GM21576 (cell line): Measurements from ENCODE around the gene MBD4.
"Not testable (repeated sequence)": the region's sequence is repeated elsewhere in the genome, so short reads cannot be mapped to it uniquely, and the experiment has no call there.

Experiments
- ATAC-seq: cut with Tn5 transposase; IDR thresholded peaks from one replicate; pipeline ENCODE4 v1.9.1; 2021; ENCODE audit warnings: mild to moderate bottlenecking, moderate library complexity; ENCODE audit not compliant: unreplicated experiment

Gene MBD4

DNA sequence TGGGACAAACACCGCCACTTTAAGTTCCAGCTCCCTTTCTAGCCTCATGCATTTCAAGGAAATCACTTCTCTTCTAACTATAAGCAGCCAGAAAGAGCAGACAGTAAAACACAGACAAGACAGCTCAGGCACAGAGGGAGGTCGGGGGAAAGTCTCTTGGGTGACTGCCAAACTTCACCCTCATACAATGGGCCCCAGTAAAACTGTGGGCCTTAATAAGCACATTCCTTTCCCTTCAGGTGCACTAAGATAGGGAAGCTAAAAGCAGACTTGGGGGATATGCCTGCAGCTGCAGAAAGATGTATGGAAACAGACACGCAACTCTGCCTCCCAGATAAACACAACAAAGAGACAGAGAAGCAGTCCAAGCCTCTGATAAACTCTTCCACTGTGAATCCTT, 26.5 kb downstream of the MBD4 start:
- not testable (repeated sequence) for ATAC-seq

DNA sequence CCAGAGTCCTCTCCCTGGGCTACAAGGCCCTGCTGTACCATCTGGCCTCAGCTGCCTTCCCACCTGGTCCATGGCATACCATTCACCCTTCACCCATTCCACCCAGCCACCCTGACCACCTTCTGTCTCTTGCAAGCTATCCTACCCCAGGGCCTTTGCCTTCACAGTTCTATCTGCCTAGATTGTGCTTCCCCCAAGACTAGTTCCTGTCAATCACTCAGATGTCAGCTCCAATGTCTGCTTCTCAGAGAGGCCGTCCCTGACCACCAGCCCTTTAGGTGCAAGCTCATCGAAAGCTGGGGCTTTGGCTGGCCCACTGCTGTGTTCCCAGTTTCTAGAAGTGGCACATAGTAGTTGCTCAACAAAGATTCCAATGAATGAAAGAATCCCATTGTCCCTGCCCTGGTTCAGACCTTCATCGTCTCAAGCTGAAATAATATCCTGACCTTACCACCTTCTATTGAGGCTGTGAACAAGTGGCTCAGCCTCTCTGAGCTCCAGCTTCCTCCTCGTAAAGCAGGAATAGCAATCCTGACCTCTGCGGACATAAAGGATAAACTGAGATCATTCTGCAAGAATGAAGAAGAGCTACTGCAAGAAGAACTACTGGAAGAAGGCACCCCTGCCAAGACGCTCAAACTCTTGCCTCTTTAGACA, 27.1 kb downstream of the MBD4 start:
- no peak for ATAC-seq

DNA sequence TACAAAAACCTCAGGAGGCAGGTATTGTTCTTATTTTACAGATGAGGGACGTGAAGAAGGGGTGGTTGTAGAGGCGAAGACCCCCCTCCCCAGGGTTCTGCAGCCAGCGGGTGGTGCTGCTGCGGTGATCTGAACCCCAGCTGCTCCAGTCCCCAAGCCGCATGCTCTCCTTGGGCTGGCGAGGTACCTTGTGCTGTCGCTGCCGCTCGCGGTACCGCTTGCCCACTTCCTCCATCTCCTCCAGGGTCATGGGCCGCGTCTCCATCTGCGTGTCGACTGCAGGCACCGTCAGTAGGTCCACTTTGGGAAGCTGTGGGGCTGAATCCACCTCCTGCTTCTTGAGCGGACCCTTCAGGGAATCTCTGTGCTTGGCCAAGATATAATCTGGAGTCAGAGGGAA, 28.8 kb downstream of the MBD4 start:
- no peak for ATAC-seq

DNA sequence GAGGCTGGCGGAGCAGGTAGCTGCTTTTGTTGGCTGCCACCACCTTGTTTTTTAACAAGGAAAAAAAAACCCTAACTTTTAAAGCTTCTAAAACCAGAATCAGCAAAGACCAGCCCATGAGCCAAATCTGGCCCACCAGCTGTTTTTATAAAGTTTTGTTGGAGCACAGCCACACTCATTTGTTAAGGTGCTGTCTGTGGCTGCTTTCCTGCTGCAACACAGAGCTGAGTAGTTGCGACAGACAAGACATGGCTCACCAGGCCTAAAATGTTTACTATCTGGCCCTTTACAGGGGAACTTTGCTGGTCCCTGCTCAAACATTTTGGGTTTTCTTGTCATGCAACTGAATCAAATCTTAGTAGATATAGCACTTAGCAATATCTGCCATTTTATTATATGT, 30.2 kb downstream of the MBD4 start:
- ATAC-seq = no peak

DNA sequence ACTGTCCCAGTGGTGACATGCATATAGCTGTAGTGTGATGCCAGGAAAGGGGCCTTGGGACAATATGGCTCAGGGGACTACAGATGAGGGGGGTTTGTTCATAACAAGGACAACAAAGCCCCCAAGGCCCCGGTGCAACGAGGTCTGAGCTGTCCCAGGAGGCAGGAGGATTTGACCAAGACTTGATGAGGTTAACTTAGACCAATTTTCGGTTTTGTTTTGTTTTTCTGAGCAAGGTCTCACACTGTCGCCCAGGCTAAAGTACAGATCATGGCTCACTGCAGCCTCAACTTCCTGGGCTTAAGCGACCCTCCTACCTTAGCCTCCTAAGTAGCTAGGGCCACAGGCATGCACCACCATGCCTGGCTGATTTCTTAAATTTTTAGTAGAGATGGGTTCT, 35.1 kb downstream of the MBD4 start:
- no peak for ATAC-seq

DNA sequence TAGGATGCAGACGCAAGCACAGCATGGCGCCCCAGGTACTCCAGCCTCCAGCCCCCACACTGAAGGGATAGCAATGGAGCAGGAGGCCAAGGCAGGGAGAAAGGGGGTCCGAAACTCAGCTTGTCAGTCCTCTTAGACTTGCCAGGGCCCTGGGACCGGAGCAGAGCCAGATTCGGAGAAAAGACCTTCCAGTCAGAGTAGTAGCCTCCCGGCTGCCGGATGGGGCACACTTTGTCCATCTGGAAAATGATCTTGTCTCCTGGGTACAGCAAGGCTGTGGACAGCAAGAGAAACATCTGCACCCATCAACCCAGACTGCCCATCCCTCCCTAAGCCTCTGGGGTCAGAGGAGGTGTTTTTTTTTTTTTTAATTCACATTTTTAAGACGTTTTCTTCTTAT, 35.6 kb downstream of the MBD4 start:
- ATAC-seq = no peak

DNA sequence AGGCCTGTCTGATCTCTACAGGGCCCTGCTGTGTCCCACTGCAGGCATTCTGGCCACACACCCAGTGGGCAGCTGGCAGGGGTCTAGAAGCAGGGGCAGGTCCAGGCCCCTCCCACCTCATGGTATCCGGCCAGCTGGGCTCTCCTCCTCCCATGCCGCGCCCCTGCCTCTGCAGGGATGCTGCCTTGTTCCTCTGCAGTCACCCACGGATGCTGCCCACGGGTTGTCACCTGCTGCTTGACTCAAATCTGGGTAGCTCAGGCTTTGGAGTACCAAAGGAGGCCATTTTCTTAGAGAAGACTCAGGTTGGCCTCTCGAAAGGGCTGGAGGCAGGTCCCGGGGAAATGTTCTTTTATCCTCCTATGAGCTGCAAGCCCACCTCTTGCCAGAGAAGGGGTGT, 36.3 kb downstream of the MBD4 start:
- no peak for ATAC-seq

DNA sequence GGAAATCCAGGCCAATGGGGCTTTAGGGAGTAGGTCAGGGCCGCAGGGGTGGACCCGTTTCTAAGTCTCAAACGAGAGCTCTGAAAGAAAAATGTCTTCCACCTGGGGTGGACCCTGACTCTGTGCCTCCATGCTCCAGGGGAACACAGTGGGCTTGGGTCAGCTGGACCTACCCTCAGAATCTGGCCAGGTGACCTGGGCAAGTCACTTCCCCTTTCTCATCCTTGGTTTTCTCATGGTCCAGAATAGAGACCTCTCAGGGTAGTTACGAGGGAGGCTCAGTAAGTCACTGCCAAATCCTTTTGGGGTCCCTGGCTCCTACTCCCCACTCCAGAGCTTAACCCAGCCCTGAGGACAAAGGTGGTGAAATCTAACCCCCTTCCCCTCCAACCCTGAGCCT, 37.1 kb downstream of the MBD4 start:
- ATAC-seq = no peak

DNA sequence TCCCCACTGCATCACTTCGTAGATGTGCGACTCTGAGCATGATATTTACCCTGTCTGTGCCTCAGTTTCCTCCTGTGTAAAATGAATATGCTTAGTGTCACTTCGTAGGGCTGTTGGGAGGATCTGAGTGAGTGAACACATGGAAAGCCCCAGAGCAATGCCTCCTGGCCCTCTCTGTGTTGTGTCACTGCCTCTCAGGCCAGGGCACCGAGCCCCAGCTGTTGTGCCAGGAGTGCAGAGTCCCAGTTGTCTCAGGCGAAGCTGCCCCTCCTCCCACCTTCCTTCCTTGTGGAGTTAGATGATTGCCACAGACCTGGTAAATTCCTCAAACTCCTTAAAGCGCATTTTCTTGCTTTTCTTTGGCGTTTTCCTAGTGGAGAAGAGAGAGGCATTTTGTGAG, 37.5 kb downstream of the MBD4 start:
- ATAC-seq = no peak

DNA sequence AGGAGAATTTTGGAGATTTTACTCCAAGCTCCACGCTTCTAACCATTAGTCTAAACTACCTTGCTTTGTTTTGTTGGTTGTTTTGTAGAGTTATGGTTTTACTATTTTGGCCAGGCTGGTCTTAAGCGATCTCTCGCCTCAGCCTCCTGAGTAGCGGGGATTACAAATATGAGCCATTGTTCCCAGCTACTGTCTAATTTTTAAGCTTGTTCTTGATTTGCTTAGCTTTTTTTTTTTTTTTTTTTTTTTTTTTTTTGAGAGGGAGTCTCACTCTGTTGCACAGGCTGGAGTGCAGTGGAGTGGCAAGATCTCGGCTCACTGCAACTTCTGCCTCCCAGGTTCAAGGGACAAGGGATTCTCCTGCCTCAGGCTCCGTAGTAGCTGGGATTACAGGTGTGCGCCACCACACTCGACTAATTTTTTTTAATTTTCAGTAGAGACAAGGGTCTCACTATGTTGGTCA, 39.8 kb downstream of the MBD4 start:
- ATAC-seq = peak; percentile 7

DNA sequence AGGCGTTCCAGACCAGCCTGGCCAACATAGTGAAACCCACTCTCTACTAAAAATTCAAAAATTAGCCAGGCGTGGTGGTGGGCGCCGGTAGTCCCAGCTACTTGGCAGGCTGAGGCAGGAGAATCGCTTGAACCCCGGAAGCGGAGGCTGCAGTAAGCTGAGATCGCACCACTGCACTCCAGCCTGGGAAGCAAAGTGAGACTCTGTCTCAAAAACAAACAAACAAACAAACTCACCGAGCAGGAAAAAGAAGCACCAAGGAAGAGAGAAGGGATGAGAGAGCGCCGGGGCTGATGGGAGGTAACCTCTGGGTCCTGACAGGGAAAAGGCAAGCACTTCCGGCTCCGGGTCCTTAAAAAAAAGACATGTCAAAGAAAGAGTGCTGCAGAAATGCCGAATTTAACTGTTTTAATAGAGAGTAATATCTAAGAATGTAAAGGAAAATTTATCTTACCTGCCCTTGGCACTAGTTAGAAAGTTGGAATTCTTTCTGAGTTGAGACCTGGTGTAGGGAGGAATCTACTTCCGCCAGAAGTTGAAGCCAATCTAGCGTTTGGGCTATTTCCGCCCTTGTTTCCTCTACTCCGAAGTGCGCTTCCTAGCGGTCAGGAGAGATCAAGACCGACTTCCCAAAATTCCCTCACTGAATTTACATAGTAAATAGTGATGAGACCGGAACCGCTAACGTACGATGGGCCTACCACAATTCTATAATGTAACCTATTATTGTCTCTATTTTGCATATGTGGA, 40.4 kb downstream of the MBD4 start:
- peak; percentile 81 for ATAC-seq

DNA sequence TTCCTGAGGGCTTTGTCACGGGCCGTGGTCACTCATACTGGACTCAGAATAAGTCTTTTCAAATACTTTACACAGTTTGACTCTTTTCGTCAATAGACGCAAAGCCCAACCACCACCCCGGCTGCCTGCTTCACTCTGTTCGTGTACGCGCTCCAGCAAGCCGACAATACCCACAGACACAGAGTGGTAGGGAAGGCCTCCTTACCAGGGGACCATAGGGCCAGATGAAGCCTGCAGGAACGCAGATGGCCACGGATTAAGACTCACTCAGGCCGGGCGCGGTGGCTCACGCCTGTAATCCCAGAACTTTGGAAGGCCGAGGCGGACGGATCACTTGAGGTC, 41.0 kb downstream of the MBD4 start:
- no peak for ATAC-seq

DNA sequence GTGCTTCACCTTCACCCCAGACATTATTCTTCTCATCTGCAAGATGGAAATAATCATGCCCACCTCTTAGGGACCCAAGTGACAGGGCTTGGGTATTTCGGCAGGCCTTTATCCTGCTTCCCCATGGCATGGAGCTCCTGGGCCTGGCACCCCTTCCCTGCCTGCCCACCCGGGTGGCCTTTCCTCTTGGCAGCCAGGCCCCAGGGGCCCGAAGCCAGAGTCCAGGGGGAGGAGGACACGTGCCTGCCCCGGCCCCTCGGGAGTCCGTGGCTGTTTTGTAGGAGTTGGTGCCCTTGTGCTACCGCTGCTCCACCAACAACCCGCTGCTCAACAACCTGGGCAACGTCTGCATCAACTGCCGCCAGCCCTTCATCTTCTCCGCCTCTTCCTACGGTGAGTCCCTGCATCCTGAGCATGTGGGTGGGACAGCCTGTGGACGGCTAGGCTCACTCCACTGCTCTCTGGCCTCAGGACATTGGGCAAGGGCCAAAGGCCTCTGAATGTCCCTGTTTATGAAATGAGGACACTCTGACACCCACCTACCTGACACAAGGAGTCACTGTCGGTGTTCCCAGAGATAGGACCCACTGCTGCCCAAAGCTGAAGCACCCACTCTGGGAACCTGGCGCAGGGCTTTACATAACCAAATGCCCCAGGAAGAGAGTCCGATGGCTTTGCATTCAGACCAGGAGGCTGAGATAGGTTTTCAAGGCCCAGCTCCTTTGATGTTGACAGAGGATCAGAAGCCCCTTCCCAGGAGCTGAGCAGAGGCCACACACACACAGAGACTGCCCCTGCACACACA, 45.8 kb downstream of the MBD4 start:
- not testable (repeated sequence) for ATAC-seq

DNA sequence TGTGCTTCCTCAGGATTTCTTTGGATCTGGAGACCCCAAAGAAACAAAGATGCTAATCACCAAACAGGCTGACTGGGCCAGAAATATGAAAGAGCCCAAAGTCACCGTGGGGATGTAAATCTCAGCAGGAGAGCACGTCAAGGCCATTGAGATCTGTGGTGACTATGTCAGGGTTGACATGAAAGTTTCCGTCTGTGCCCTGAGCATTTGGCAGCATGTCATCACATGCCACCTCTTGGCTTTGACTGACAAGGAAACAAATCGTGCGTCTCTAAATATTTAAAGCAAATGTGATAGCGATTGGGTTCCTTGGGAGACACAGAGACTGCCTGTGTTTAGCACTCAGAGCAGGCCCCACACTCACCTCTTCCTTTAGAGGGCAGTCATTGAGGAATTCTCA, 46.5 kb downstream of the MBD4 start:
- ATAC-seq = no peak

DNA sequence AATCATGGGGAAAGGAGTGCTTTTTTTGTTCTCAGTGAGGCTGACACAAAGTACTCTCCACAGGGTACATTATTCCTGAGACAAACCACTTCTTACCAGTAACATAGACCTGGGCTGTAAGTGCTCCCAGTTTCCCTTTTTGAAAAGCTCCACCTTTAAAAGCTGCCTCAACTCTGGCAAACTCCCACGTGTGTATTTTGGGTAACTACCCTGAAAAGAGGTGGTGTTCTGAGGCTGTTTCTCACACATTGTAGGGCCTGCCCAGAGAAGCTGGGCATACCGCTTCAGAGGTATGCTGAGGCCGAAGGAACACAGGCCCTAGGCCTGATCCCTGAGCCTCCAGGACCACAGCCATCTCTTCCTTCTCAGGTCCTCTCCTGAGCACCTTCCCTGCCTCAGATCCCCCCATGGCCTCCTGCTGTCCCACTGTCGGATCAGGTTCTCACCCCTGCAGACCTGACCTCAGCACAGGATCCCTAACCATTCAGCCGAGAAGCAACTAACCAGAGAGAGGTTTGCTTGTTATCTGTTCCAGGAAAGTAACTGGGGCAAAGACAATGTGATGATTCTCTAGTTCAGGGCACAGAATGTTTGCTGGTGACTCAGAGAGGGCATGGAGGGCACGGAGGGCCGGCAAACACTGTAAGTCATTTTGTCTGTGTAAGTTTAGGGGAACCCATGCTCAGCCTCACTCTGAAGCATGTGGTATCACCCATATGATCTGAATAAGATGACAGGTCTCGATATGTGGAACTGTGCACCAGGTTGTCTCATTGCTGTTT, 47.5 kb downstream of the MBD4 start:
- not testable (repeated sequence) for ATAC-seq

DNA sequence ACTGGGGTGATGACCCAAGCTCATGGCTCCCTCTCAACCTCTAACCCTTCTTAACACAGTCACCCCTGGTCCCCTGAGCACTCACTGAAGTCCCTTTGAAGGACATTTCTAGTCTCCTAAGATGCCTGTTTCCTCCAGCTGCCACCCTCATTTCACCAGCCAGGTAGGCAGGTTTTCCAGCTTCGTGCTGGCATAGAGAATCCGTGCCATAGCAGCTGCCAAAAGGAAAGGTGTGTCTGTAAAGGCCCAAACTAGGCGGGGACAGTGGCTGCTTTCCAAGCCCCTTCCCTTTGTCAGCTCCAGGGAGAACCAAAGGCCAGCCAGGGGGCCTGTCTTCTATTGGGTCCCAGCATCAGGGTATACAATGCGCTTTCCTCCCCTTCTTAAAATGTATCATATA, 48.2 kb downstream of the MBD4 start:
- ATAC-seq = not testable (repeated sequence)

DNA sequence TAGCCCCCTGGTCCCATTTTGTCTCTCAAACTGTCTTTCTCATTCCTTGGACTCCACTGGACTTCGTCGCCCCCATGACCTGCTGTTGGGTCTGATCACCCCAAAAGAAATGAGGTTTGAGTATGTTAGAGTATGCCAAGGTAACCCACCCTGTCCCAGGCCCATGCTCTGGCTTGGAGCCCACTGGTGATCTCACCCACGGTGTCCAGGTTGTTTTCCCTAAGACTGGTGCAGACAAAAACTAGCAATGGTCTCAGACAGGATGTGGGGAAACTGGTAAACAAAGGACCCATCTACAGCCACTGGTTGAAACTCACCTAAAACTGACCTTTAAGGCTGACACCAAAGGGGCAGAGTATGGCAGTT, 50.2 kb downstream of the MBD4 start:
- ATAC-seq = no peak

DNA sequence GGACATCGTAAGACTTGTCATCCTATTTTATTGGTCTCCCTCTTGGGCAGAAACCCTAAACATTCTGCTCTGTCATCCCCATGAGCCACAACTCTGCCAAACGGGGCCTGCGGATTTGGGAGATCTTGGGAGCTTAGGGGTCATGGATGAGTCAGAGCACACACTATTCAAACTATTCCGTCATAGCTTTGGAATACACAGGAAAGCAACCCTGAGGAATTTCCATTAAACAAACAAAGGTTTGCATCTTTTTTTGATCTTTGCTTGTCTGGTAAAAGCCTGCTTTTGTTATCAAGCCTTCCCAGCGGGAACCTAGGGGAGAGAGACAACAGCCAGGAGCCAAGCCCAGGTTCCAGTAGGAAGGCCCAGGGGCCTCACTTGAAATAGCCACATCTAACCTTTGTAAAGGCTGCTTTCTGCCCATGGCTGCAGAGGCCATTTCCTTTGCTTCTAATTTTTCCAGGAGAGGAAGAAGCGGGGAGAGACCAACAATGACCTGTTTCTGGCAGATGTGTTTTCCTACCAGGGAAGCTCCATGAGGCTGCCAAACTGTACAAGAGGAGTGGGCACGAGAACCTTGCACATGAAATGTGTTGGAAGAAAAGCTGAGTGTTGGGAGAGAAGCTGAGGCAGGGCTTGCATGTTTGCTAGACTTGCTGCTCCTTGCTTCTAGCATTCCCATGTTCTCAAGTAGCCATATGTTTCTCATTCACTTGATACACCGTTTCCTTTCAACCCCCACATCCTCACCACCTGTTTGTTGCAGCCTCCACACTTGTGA, 50.8 kb downstream of the MBD4 start:
- not testable (repeated sequence) for ATAC-seq

DNA sequence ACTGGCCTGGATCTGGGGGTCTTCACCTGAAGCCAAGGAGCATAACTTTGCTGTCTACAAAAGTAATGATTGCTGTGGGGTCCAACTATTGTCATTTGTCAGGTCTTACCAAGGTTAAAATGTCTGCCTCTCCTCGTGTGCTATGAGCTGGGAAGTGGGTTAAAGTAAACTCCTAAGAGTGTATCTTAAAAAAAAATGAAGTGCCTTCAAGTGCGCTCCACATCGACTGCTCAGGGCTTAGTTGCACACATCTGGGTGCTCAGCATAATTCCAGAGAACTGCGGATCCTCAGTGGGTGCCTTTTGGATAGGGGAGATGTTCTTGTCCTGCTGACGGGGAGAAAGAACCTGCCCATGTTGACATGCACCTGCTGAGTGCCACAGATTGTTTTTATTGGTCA, 52.3 kb downstream of the MBD4 start:
- no peak for ATAC-seq

DNA sequence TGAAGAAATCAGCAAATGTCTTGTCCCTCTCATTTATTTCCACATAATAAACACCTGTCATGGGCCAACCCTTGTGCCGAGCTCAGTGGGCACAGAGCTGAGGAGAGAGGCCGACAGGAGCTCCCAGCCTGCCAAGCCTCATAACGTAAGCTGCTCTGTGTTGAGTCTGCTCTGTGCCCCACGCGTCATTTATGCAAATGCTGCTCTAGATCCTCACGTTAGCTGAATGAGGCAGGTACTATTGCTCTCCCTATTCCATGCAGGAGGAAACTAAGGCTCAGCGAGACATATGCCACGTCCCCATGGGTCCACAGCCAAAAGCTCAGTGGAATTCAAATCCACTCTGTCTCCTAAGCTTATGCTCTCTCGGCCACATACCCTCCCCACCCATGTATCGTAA, 52.8 kb downstream of the MBD4 start:
- no peak for ATAC-seq
